ENCODE measurements around the gene TTC3. TPM values are rescaled to one million over a fixed set of nuclear protein-coding genes. Genes with fewer than 3 reads are reported as not detected.

The TTC3 gene
- total and polyA plus RNA-seq, 9 of the 15 experiments (the other 6 are each of a cell fraction or from before 2014, with no cell fraction given) = 17.5 to 92.0 (median 59.5) TPM

GRCh38 chr21:37228003-37228400 lies 154.9 kb downstream of the TTC3 start:
- peaks cover 15% of the 10 kb centered on the region for H3K79me2 ChIP-seq (ENCODE audit: control insufficient read depth, insufficient read depth, low read length)
- DNase-seq (ENCODE audit: extremely low read depth in 1 of 4, low spot score in 3 of 4) = no peak
- no TSS peak for BruUV-seq (replicated peaks)
- in situ Hi-C loops (cut with MboI) = no loop called here
- 96% methylated on average over 16 of the region's 16 CpGs for WGBS (ENCODE audit: insufficient coverage, low coverage, missing lambda C conversion rate)
- H3K9me3 ChIP-seq (replicated peaks; ENCODE audit: control insufficient read depth, insufficient read depth, low read depth, low read length) = 0 out of 2 replicates have a peak, but pooled peaks cover 3% of the 10 kb centered on the region
- peaks cover 0 to 11% of the 10 kb centered on the region in 2 experiments; a peak in 1 of 5 replicates for H3K4me1 ChIP-seq (replicated peaks in 1 of 2; ENCODE audit: control insufficient read depth in 2 of 2, insufficient read depth in 2 of 2, low read length in 2 of 2)
- ATAC-seq = no peak
- no peaks in the 10 kb centered on the region for H3K9me1 ChIP-seq (ENCODE audit: control insufficient read depth, insufficient read depth, low read length)
- ChIA-PET POLR2A (interaction anchor here (0.7 kb wide), 1 partner anchor 887 kb away, joined by 3 read pairs; no protein-coding TSS in a partner anchor), CTCF (ENCODE audit: low intra/inter-chr PET ratio) (no interaction called here)
- H3K4me2 ChIP-seq (ENCODE audit: insufficient read depth, low read length) = no peak overlapping the region
- peak; percentile 17; the same call in 1 of the 2 replicates for TF ChIP-seq POLR2G (IDR thresholded peaks at IDR 0.05; ENCODE audit: low read depth, low read length)
- TF ChIP-seq HSF4 (CRISPR knock-in tag; IDR thresholded peaks at IDR 0.05; ENCODE audit: borderline replicate concordance) = no peak
- no peak overlapping the region for H3K27ac ChIP-seq (ENCODE audit: extremely low read depth, low read depth, low read length)
- H3K9ac ChIP-seq (ENCODE audit: insufficient read depth in 1 of 2, low read depth in 2 of 2, low read length in 2 of 2) = no peak overlapping the region
- intact Hi-C loops (cut with micrococcal nuclease) = loop anchor here (10.0 kb wide), 1 partner anchor 337 kb away; no protein-coding TSS in a partner anchor
- H3K27me3 ChIP-seq (ENCODE audit: control insufficient read depth in 2 of 2, insufficient read depth in 2 of 2, low read length in 2 of 2) = no peaks in the 10 kb centered on the region
- H3K4me3 ChIP-seq = no peak overlapping the region
- H3K36me3 ChIP-seq (ENCODE audit: control insufficient read depth, insufficient read depth, low read length) = peaks cover 98% of the 10 kb centered on the region
- H2AFZ ChIP-seq (ENCODE audit: low read depth, low read length) = no peak overlapping the region
- FAIRE-seq = no peak
- no peaks in the 10 kb centered on the region for H4K20me1 ChIP-seq (replicated peaks; ENCODE audit: control insufficient read depth, insufficient read depth, low read length)

DNA sequence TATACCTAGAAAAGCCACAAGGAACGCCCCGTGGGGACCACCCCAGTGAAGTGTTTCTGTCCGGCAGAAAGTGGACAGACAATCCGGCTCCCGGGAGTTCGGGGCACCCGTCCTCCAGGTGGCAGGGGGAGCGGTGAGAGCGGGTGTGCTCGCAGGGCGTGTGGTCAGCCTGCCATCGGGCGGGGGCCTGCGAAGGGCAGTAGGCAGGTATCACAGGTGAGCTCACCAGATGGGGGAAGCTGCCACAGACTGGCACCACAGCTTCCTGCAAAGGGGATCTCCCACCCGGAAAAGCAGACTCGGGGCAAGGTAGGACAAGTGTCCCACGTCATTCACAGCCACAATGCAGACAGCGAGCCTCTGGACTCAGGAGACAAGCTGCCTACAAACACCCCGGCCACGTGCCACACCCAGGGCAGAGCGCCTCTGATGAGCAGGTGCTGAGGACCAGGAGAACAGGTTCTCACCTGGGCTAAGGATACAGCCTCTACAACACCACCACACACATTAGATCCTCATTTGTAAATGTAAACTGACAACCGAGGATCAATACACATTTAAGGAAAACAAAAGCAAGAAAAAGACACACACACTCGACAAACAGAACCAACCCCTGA lies 157.7 kb downstream of the TTC3 start:
- ChIA-PET POLR2A (interaction anchor here (0.8 to 1.2 kb wide), 3 partner anchors 24 to 1103 kb away, joined by 3 to 5 read pairs (median 4); no protein-coding TSS in a partner anchor), CTCF (ENCODE audit: low intra/inter-chr PET ratio) (no interaction called here)
- TF ChIP-seq FOXK2 (conservative IDR thresholded peaks at IDR 0.05 in 1 of 2, IDR thresholded peaks at IDR 0.05 in 1 of 2; ENCODE audit: low read depth in 2 of 2) = no peak
- 0 out of 2 replicates have a peak, but pooled peaks have one; percentile 14 for TF ChIP-seq POLR2G (IDR thresholded peaks at IDR 0.05; ENCODE audit: low read depth, low read length)
- Histone ChIP-seq H4K20me1 (replicated peaks; ENCODE audit: control insufficient read depth, insufficient read depth, low read length) (no peaks in the 10 kb centered on the region), H3K4me2 (ENCODE audit: insufficient read depth, low read length) (no peak overlapping the region), H3K27me3 (ENCODE audit: control insufficient read depth in 2 of 2, insufficient read depth in 2 of 2, low read length in 2 of 2) (no peaks in the 10 kb centered on the region), H3K9me3 (replicated peaks; ENCODE audit: control insufficient read depth, insufficient read depth, low read depth, low read length) (no peaks in the 10 kb centered on the region), H3K4me1 (replicated peaks in 1 of 2; ENCODE audit: control insufficient read depth in 2 of 2, insufficient read depth in 2 of 2, low read length in 2 of 2) (peaks cover 0 to 11% of the 10 kb centered on the region in 2 experiments; a peak in 1 of 5 replicates), H3K36me3 (ENCODE audit: control insufficient read depth, insufficient read depth, low read length) (peaks cover 91% of the 10 kb centered on the region), H3K79me2 (ENCODE audit: control insufficient read depth, insufficient read depth, low read length) (no peaks in the 10 kb centered on the region), H3K9me1 (ENCODE audit: control insufficient read depth, insufficient read depth, low read length) (no peaks in the 10 kb centered on the region), H3K4me3 (no peak overlapping the region), H2AFZ (ENCODE audit: low read depth, low read length) (no peak overlapping the region), H3K9ac (ENCODE audit: insufficient read depth in 1 of 2, low read depth in 2 of 2, low read length in 2 of 2) (peak overlapping the region in 1 of 2 experiments; percentile 61; a peak in 2 of 4 replicates), H3K27ac (ENCODE audit: extremely low read depth, low read depth, low read length) (no peak overlapping the region)
- DNase-seq (ENCODE audit: extremely low read depth in 1 of 4, low spot score in 3 of 4) (no peak), ATAC-seq (no peak), FAIRE-seq (peak; percentile 6)
- no TSS peak for BruUV-seq (replicated peaks)
- intact Hi-C loops (cut with micrococcal nuclease) (no loop called here), in situ Hi-C loops (cut with MboI) (no loop called here)
- 93% methylated on average over 23 of the region's 23 CpGs for WGBS (ENCODE audit: insufficient coverage, low coverage, missing lambda C conversion rate)
